GM18519 (cell line): ENCODE data around the gene MGMT.

Source experiments
- ATAC-seq: cut with Tn5 transposase; IDR thresholded peaks from one replicate; pipeline ENCODE4 v1.9.1; 2021; ENCODE audit warnings: mild to moderate bottlenecking, moderate library complexity; ENCODE audit not compliant: unreplicated experiment, low FRiP score

The MGMT gene

DNA sequence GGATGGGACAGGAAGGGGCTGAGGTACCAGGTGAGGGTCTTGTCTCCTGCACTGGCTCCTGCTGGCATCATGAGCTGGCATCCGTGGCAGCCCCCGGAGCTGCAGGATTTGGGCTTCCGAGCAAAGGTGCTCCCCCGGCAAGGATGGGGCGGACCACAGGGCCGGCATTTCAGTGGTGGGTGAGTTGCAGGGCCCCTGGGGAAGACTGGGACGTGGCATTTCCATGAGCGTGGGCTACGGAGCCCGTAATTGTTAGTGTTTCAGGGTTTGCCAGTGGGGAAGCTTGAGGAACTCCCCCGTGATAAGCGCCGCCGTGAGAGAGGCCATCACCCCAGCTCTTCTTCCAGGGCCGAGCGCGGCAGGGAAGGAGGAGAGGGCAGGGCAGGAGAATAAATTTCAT, 235.6 kb downstream of the MGMT start:
- ATAC-seq: no peak

- ATAC-seq: no peak
Measured at GRCh38 chr10:129703287-129704137, 236.5 kb downstream of the MGMT start.

GRCh38 chr10:129704225-129704624, 237.2 kb downstream of the MGMT start:
- ATAC-seq: no peak

DNA sequence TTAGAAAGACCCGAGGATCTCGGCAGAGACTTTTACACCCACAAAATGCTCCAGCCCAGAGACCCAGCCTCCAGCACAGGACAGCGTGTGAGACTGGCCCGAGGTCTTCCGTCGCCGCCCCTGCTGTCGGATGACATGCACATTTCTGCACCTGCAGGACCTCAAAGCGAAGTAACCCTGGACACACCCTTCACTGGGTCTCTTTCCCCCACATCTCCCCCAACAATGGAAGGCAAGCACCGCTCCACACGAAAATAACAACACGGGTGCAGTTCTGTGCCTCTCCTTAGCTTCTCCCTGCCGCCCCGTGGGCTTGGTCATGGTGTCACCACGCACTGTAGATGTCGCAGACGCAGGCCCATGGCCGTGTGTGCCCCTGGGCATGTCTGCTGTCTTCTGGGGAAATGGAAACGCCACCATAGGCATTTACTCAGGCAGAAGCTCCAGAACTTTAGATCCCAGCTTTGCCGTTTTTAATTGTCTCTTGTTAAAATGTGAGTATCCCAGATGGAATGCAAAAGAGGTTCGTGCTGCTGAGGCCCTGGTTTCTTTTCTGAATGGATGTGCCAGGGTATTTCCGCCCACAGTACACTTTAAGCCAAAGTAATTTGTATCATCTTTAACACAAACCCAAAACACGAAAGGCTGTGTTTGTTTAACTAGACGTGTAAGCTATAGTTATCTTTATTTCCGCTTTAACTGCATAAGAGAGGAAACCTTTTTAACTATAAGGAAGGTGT, 237.9 kb downstream of the MGMT start:
- ATAC-seq: no peak

DNA sequence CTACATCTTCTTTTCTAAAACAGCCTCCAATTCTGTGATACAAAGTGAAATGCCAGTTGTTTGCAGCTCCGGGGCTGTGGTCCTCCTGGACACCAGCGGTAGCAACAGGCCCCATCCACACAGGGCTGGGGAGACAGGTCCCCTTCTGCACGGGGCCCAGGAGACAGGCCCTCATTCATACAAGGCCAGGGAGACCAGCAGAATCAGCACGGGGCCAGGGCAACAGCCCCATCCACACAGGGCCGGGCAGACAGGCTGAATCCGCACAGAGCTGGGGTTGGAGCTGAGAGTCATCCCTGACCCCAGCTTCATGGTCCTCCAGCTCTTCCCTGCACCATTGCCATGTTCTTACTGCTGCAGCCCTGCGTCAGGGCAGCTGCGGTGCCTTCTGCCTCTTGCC, 238.6 kb downstream of the MGMT start:
- ATAC-seq: no peak

GRCh38 chr10:129706081-129706480, 239.0 kb downstream of the MGMT start:
- ATAC-seq: no peak

GRCh38 chr10:129706523-129706922, 239.5 kb downstream of the MGMT start:
- no peak for ATAC-seq

DNA sequence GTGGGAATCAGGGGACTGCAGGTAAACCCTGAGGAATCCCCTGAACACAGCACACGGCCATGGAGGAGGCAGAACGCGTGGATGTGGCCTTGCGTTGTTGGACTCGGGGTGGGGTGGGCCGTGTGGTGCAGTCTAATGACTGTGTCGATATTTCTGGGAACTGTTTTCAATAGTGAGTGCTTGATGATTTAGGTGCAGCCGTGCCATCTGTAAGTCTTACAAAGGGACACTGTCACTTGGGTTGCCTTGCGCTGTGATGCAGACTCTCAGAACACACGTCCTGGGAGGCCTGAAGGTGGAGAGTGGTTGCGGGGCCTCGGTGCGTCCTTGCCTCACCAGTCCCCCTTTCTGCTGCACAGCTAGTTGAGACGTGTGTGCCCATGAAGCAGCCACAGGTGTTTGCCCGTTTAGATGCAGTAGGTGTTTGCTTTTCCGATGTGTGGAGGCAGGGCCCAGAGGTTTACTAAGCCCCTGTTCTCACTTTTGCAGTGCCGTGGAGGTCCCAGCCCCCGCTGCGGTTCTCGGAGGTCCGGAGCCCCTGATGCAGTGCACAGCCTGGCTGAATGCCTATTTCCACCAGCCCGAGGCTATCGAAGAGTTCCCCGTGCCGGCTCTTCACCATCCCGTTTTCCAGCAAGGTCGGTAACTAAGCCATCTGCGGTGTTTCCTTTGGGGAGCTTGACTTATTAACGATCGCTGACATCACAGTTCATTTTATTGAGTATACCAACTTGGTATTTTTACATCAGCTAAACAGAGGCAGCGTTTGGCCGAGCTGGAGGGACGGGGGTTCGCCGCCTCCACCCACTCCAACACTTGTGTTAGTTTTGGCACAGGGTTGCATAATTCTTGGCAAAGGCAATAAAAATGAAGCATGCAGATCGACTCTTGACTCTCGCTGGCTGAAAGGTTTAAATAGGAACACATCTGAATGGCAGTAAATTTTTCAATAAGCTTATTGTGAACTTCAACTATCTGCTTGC, 240.7 kb downstream of the MGMT start:
- ATAC-seq: no peak

DNA sequence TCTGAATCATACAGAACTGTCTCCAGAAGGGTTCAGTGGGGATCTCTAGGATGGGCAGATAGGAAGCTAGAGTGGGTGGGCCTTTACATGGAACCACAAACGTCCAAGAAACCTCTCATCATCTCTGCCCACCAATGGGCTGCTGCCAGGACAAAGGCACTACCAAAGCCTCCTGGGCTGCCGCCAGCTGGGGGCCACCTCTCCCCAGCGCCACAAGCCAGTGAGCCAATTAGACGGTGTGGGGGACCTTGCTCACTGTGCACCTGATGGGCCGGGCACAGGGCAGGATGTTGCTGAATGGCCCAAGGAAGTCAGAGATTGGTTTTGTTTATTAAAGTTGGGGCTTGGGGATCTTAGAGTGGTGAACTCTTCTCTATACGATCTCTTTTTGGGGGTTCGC, 242.1 kb downstream of the MGMT start:
- ATAC-seq: no peak

DNA sequence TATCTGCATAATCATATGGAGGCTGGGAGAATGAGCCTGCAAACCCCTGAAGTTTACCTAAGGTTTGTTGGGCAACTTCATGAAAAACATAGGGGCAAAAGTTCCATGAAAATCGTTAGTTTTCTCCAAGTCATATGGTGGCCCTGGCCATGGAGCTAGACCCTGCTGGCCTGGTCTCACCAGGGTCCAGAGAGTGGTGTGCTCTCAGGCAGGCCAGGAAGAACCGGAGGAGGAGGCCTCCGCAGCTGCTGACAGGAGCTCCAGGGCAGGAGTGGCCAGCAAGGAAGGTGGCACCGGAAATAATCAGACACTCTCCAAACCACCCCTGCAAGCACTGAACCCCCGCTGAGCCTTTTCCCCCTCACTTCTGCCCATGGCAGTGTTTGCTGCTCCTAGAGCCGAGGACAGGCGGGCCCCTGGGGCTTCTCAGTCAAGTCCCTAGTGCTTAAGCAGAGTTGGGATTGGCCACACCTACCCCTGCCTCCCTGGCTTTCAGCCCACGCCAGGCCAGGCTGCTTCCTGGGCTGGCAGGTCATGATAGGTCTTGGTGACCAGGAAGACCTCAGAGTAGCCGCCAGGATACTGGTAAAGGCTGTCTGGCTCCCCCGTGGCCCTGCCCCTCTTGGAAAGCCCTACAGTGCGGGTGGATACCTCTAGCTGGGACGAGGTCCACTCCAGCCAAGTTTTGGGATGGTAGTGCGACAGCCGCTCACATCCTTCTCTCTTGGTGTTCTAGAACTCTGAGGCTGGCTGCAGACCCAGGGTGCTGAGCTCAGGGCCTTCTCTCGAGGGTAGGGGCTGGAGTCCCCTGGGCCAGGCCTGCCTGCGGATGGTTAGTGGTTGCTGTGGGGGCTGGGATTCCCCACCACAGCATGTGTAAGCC, 242.8 kb downstream of the MGMT start:
- ATAC-seq: no peak

GRCh38 chr10:129710510-129710847, 243.4 kb downstream of the MGMT start:
- ATAC-seq: no peak

GRCh38 chr10:129711291-129711690, 244.2 kb downstream of the MGMT start:
- no peak for ATAC-seq

DNA sequence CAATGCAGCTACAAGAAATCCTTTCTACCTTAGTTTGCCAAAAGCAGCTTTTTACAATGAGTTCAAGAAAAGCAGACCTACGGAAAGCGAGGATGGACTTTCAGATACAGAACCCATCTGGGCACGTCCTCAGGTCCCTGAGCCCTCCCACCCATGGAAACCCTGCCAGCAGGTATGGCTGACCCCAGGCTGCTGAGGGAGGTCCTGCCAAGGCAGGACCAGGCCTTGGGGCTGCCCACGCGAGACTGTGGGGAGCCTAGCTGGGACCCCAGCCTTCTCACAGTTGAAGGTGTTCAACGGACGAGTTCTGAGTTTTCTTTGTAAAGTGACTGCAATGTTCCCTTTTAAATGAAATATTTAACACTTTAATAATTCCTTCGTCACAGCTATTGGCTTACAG, 245.0 kb downstream of the MGMT start:
- no peak for ATAC-seq

DNA sequence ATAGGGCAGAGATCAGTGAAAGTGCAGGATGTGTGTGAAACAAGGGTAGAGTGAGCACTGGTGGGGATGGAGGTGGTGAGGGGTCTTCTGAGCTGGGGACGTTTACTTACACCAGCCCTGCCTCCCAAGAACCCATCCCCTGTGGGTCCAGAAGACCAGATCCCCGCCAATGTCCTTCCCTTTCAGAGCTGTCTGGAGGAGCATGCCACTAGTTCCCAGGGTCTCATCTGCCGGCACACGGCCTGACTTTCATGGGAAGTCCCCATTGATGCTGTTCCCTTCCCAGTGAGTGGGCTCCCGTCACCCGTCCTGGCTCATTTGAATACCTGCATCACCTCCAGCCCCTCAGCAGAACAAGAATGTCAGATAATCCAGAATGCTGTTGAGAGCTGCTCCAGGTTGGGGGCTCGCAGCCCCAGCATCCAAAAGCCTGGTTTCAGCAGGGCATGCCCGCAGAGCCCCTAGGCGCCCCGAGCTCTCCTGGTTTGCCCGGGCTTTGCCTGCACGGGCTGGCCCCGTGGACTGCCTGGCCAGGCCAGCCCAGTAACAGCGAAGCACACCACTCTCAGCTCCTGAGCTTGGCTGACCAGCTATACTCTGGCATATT, 246.7 kb downstream of the MGMT start:
- ATAC-seq: no peak

DNA sequence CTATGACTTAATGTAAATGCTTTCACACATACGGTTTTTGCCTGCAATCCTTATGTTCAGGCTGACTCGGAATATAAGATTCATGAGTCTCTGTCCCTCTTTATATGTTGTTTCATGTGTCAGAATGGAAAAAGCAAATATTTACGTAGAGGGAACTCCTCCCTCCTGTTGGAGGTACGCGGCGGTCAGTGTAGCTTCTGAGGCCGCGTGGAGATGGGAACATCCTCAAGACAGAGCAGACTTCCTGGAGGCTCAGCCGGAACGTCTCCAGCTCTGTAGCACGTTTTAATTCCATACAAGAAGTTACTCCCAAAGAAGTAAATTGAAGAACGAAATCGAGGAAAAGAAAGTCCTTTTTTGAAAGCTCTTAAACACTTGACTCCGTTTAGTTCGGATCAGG, 248.8 kb downstream of the MGMT start:
- no peak for ATAC-seq

DNA sequence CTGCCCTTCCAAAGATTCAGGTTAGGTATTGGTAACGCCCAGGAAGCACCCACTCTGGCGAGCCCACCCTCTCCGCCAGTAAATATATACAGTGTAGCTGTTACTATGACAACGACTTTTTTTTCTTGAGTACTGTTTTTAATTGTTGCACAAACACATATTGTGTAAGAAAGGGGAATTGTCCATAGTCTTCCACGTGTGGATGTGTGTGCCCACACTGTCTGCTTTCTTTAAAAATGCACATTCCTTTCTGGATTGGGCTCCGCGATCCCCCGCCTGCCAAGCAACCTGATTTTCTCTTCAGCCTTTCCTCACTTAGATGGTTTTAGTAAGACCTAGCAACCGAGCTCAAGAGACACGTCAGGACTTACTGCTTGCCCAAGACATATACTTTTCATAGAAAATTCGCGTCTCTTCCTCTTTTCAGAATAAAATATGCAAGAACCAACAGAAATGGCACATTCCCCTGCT, 249.2 kb downstream of the MGMT start:
- ATAC-seq: no peak

DNA sequence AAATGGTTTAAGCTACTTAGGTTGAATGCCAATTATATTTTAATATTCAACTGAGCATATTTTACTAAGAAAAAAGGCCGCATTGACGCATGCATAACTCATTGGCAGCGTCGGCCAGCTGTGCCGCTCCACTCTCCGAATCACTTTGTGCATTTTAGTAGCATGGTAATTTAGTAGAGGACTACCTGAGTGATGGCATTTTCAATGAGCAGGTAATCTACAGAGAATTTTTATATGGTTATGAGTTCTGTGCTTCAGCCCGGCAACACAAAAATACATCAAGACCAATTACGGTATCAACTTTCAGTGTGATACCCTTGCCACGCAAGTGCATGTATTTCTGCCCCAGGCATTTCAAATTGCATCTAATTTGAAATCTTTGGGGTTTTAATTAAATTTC, 249.8 kb downstream of the MGMT start:
- no peak for ATAC-seq

- ATAC-seq: no peak
Measured at GRCh38 chr10:129717816-129718547, 250.9 kb downstream of the MGMT start.
